ENCODE data around the gene AHNAK.

DNA sequence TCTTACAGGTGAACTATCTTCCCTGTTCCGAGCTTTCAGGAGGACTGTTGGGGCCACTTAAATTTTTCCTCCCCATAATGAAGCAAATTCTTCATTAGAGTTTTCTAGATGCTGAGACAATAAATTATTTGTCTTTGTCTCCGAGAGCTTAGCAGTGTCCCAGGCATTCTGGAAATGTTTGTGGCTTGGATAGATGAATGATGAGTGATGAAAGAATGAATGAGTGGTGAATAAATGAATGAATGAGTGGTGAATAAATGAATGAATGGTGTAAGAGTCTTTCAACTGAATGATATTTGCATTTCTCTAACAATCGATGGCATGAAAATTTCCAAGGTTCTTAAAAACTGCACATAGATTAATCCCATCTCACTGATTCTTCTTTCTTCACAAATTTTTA lies 52.8 kb downstream of the AHNAK start:
- TF ChIP-seq, protein P1, sequence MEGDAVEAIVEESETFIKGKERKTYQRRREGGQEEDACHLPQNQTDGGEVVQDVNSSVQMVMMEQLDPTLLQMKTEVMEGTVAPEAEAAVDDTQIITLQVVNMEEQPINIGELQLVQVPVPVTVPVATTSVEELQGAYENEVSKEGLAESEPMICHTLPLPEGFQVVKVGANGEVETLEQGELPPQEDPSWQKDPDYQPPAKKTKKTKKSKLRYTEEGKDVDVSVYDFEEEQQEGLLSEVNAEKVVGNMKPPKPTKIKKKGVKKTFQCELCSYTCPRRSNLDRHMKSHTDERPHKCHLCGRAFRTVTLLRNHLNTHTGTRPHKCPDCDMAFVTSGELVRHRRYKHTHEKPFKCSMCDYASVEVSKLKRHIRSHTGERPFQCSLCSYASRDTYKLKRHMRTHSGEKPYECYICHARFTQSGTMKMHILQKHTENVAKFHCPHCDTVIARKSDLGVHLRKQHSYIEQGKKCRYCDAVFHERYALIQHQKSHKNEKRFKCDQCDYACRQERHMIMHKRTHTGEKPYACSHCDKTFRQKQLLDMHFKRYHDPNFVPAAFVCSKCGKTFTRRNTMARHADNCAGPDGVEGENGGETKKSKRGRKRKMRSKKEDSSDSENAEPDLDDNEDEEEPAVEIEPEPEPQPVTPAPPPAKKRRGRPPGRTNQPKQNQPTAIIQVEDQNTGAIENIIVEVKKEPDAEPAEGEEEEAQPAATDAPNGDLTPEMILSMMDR (conservative IDR thresholded peaks at IDR 0.05 in 1 of 2, IDR thresholded peaks at IDR 0.05 in 1 of 2; ENCODE audit: extremely low read depth in 1 of 2, insufficient read depth in 1 of 2, low read depth in 1 of 2, low read length in 2 of 2), result no peak
- TF ChIP-seq EZH2 (IDR thresholded peaks at IDR 0.05; ENCODE audit: borderline replicate concordance, low read length), result no peak

Data from mammary epithelial cell (primary cell).